RWPE1 (cell line): ENCODE data around the gene IRX6.

ENCODE experiments used
- CTCF ChIA-PET: fragments of 350-600 bp; sonication (Branson Sonifier 250); formaldehyde crosslinking; extraction: SDS; loops from one replicate; lab custom pipeline; 2021; lab: Yijun Ruan, JAX
- POLR2A ChIA-PET: fragments of 400-600 bp; formaldehyde crosslinking; extraction: SDS; loops from one replicate; lab custom pipeline; 2020; ENCODE audit warnings: antibody characterized with exemption; ENCODE audit not compliant: low non-redundant PET; lab: Yijun Ruan, JAX
- DNase-seq: peaks from one replicate; pipeline ENCODE4 v3.0.0; 2012; ENCODE audit warnings: low spot score
- H3K27ac ChIP-seq: fragments of 450-650 bp; 2 replicates; pipeline ENCODE4 v1.5.1; 2017
- TF ChIP-seq, protein P1 (sequence below): fragments of 450-650 bp; conservative IDR thresholded peaks from 2 replicates; pipeline ENCODE4 v1.5.1; 2017; ENCODE audit warnings: low read depth, mild to moderate bottlenecking

The IRX6 gene

DNA sequence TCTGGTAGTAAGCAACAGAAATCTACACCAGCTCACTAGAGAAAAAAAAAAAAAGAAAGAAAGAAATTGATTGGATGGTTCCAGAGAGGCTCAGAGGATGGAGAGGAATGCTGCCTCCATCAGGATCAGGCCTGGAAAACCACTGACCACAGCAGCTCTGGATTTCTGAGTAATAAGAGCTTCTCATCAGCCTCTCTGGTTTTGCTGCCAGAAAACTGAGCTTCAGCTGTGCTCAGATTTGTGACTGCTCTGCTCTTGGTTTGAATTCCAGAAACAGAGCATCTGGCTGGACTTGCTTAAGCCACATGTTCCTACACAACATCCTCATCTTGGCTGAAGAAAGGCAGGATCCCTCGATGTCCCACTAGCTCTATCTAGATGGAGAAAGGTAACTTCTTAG, 25.9 kb downstream of the IRX6 start:
- no peak overlapping the region for H3K27ac ChIP-seq
- DNase-seq = no peak
- CTCF ChIA-PET = interaction anchor here (0.5 kb wide), 1 partner anchor 21 kb away, joined by 3 read pairs; no protein-coding TSS in a partner anchor

DNA sequence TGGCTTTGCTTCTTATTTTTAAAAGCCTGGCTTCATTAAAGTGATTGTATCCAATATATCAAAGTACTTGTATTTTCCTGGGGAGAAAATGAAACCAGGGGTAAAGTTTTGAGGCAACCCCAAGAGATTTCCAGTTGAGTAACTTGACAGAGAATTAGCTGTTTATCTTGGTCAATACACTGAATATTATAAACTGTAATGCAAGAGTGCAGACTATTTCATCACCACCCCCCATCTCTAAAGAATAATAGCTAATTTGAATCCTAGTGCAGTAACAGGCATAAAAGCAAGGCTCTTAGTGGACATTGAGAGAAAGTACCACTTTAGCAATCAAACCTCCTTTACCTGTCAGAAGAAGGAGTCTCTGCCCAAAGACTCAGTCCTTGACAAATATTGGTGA, 27.0 kb downstream of the IRX6 start:
- POLR2A ChIA-PET = no interaction called here
- TF ChIP-seq, protein P1, sequence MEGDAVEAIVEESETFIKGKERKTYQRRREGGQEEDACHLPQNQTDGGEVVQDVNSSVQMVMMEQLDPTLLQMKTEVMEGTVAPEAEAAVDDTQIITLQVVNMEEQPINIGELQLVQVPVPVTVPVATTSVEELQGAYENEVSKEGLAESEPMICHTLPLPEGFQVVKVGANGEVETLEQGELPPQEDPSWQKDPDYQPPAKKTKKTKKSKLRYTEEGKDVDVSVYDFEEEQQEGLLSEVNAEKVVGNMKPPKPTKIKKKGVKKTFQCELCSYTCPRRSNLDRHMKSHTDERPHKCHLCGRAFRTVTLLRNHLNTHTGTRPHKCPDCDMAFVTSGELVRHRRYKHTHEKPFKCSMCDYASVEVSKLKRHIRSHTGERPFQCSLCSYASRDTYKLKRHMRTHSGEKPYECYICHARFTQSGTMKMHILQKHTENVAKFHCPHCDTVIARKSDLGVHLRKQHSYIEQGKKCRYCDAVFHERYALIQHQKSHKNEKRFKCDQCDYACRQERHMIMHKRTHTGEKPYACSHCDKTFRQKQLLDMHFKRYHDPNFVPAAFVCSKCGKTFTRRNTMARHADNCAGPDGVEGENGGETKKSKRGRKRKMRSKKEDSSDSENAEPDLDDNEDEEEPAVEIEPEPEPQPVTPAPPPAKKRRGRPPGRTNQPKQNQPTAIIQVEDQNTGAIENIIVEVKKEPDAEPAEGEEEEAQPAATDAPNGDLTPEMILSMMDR = no peak
- H3K27ac ChIP-seq = no peak overlapping the region
- CTCF ChIA-PET = no interaction called here
- DNase-seq = no peak

More for the DNA sequence above, 25.9 kb downstream of the IRX6 start:
- TF ChIP-seq, protein P1 = no peak
- POLR2A ChIA-PET = interaction anchor here (0.6 kb wide), 1 partner anchor 1976 kb away, joined by 3 read pairs; no protein-coding TSS in a partner anchor

DNA sequence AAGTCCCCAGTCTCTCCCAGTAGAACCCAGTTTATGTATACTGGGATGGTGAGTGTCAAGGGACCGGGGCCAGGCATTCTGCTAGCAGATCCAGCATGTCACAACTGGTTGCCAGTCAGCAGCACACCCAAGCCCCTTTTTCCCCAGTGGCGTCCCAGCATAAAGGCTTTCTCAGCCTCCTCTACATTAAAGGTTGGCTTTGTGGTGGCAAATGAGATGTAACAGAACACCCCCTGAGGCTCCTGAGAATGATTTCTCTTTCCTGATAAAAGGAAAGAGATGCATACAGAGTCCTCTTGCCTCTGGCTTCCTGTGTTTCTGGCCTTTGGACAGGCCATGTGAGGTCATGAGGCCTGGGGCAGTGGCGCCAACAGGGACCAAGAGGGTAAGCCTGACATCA, 27.9 kb downstream of the IRX6 start:
- DNase-seq = no peak
- H3K27ac ChIP-seq = no peak overlapping the region
- TF ChIP-seq, protein P1 = no peak
- CTCF ChIA-PET = no interaction called here
- POLR2A ChIA-PET = no interaction called here

DNA sequence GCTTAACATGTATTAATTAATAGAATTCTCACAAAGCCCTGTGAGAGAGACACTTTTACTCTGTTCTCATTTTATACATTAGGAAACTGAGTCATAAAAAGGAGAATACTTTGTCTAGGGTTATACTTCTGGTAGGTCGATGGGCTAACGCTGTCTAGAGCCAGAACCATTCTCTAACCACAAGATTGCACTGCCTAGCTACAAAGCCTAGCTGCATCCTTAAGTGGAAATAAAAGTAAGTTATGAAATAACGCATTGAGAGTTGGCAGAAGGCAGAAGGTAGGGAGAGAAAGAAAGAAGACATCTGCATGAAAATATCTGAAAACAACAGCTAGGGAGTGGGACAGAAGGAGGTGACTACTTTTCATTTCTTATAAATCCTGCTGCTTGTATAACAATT, 33.2 kb downstream of the IRX6 start:
- no peak overlapping the region for H3K27ac ChIP-seq
- TF ChIP-seq, protein P1 = no peak
- DNase-seq = no peak
- ChIA-PET POLR2A (no interaction called here), CTCF (interaction anchor here (0.7 kb wide), 1 partner anchor 51 kb away, joined by 3 read pairs; no protein-coding TSS in a partner anchor)

DNA sequence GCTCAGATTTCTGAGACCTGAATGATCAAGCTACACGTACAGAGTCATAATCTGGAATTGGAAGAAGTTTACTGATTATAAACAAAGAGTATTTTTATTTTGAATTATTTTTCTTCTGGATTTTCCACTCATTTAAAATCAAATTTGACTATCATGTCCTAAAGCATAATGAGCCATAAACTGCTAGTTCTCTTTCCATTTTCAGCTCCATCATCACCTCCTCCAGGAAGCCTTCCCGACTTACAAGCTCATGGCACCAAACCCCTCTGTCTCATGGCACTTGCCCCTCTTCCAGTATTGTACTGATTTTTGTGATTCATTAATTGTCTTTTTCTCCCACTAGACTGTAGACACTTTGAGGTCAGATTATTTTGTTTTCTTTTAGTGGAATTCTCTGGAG, 35.9 kb downstream of the IRX6 start:
- H3K27ac ChIP-seq = no peak overlapping the region
- no peak for DNase-seq
- POLR2A ChIA-PET = no interaction called here
- TF ChIP-seq, protein P1 = no peak
- CTCF ChIA-PET = no interaction called here

DNA sequence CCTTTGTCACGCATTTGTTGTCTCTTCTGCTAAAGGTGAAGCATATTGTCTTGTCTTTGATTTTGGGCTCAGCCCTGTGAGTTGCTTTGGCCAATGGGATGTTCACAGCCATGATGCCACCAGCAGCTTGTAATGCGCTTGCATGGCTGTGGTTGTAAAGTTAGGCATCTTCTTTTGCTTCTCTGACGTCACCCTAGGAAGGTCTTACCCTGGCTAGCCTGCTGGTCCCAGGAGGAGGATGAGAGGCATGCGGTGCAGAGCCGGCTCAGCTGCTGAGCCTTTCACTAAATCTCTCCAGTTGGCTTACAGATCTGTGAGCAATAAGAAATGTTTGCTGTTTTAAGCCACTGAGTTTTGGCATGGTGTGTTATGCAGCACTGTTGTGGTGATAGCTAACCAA, 40.8 kb downstream of the IRX6 start:
- no peak for DNase-seq
- ChIA-PET CTCF (no interaction called here), POLR2A (no interaction called here)
- TF ChIP-seq, protein P1 = no peak
- no peak overlapping the region for H3K27ac ChIP-seq
